GM18867 (cell line): ENCODE data around the gene PIEZO2.
"Not testable (repeated sequence)": the region's sequence is repeated elsewhere in the genome, so short reads cannot be mapped to it uniquely, and the experiment has no call there.

Source experiments
- ATAC-seq: cut with Tn5 transposase; IDR thresholded peaks from one replicate; pipeline ENCODE4 v1.9.1; 2021; ENCODE audit warnings: mild to moderate bottlenecking, moderate library complexity; ENCODE audit not compliant: unreplicated experiment

Gene PIEZO2

DNA sequence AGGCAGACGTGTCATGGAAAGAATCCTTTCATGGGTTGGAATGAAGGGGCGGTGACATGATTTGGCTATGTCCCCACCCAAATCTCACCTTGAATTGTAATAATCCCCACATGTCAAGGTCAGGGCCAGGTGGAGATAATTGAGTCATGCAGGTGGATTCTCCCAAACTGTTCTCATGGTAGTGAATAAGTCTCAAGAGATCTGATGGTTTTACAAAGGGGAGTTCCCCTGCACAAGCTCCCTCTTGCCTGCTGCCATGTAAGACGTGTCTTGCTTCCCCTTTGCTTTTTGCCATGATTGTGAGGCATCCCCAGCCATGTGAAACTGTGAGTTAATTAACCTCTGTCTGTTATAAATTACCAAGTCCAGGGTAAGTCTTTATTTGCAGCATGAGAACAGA, 215.7 kb downstream of the PIEZO2 start:
- not testable (repeated sequence) for ATAC-seq

DNA sequence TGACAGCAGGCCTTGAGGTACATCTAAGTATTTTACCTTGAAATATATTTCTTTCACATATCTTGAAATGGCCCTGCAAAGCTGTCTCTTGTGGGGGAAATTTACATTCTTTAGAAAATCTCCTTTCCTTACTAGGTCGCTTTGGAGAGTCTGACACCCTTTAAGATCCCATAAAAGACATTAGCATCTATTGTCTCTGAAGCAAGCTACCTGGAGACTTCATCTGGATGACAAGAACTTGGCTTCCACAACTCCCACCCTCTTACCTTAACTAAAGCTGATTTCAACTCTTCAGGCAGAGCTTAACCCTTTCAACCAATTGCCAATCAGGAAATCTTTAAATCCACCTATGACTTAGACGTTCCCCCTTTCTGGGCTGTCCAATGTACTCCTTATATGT, 219.3 kb downstream of the PIEZO2 start:
- ATAC-seq, result no peak

DNA sequence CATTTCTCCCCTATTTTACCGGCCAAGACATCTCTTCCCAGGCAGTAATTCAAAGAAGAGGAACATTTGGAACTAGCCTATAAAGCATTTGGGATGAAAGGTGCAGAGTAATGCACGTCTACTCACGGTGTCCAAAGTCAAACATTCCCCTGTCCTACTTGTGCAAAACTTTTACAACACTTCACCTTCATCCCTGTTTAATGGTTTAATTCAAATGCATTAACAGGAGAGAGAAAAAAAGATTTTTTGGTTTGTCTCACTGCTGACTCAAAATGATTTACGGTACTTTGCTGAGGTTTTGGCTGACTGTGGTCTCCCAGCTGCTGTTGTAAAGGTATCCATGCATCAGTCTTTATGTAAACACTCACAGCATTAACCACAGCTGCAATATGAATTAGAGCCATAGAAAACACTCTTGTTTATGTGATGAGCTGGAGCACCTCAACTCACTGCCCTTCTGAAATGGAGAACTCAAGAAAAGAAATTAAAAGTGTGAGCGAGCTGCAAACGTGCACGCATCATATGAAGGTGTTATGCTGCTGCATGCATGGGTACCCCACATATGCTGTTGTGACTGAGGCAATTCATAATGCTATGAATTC, 220.5 kb downstream of the PIEZO2 start:
- peak; percentile 78 for ATAC-seq

DNA sequence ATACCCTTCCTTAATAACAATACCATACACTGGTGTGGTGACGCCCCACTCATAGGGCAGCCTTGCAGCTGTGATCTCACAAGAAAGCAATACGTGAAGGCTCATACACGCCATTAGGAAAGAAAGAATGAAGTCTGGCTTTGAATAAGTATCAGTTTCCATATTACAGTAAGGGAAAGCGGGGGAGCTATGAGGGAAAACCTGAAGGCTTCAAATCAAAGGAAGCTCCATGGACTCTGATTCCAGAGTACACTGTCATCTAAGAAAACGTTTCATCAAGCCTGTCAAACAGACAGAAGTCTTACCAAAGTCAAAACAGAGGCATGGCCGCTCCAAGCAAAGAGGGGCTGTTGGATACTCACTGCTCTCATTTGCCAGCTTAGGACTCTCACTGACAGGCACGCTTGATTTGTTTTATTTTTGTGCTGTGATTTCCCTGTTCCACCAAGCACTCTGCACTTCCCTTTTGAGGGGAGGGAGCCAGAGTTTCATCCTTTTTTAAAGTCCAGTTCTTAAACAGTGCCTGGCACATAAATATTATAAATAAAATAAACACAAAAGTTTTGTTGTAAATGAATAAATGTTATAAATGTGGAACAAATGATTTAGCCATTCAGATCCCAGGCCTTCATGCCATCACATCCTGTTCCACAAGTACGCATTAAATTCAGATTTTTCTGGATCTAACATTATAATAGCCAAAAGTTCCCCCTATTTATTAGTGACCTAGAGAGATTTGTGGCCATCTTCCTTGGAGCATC, 221.2 kb downstream of the PIEZO2 start:
- peak; percentile 51 for ATAC-seq

DNA sequence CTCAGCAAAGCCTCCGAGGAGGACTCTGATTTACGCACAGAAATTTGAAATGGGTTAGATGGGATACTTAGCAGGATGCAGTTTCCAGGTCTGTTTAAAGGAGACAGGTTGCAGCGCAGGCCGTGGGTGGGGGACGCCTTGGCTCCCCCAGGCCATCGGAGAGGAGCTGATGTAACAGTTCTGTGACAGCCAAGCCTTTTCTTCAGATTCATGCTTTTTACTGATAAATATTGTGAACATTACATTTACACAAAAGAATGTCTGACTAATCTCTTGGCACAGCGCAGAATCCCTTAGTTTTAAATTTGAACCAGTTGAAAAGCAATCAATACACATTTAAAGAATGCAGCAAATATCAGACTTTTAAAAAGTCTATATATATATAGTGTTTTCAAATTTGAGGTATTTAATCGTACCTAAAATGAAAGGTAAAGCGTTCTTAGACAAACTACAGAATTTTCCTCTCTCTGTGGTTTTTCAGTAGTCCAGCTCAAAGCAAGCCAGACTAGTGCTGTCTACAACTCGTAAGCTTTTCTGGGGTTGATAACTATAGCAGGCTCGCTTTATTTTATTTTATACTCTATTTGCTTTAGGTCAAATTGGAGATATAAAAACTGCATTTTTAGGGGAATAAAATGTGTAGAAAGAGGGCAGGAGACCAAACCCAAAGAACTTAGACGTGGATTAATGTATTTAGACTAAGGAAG, 221.9 kb downstream of the PIEZO2 start:
- ATAC-seq, result no peak

DNA sequence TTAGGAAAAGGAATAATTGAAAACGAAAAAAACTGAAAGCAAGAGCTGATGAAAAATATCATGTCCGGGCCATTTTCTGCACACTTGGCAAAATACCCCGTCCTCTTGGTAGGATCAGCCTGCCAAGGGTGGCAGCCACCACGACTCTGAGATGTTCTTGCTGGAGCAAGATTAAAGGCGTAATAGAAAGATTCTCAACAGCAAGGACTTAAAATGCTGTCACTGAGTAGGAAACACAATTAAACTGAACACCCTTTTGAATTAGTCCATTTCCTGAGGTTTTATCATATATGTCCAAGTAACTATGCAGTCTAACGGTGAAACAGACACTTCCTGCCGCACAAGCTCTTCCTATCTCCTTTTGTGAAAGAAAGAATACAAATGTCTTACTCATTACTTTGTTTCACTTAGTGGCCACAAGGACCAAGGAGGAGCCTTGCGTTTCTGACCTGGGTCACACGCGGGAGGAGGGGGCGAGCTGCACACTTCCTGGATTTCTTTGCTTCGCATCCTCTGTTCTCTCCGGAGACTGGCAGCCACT, 222.7 kb downstream of the PIEZO2 start:
- no peak for ATAC-seq

DNA sequence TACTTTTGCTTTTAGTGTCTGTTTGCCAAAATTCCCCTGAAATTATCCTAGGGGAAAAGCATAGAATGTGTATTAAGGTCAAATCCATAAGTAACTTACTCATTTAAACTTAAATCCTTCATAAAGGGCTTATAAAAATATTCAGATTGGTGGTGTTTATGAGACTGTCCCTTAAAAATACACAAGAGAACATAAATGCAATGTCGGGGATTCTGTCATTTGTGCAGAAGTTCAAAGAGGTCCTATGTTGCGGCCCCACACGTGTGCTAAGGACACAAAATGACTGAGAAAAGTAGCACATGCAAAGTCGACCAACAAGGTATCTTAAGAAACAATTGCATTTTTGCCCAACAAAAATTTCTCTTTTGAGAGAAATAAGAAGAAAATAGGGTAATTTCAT, 225.1 kb downstream of the PIEZO2 start:
- ATAC-seq, result no peak

DNA sequence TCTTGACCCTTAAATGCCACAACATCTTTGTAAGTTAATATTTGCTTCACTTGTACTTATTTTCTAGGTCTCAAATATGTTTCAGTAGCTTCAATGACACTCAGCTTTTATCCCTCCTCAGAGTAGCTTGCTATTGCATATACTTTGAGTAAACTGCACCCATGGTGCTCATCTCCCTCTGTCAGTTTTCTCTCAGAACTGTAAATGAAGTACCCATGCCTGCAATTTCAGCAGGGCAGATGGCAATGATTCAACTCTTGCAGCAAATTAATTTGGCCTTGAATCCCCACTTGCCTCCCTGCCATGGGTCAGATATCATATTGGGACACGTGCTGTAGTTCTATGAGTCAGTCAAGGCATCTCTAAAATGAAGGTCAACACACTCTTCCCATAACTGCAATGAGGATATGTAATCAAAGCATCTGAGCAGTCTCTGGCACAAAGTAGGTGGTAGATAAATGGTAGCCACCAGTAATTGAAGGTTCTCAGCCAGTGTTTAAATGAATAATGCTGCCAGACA, 225.8 kb downstream of the PIEZO2 start:
- ATAC-seq, result no peak

DNA sequence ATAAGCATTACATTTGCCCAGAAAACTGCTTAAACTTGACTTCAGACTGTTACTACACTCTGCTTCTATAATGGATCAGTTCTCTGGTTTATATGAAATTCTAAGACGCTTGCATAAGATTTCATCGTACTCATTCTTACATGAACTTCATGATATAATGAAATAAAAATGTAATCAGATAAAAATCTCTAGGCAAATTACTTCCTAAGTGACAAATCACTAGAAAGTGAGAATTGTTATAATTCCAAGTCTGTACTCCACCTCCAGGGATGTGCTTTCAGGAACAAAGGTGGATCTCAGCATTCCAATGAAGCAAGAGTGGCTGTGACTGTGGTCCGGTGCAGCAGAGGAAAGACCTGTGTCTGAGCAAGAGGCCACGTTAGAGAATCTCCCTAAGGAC, 226.2 kb downstream of the PIEZO2 start:
- no peak for ATAC-seq

DNA sequence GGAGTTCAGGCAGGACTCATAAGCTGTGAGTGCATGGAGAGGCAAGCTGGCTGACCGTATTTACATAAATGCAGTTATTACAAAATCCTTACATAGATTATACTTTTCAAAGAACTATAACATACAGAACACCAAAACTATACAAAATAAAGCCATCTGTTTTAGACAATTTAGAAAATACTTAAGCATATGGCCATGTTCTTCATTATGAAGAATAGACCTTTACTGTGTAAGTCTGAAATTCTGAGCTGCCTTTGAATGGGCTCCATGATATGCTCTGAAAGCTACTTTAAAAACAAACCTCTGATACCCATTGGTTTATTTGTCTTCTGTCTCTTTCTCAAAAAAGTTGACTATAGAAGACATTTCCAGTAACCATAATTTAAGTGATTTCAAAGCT, 226.7 kb downstream of the PIEZO2 start:
- ATAC-seq, result not testable (repeated sequence)

DNA sequence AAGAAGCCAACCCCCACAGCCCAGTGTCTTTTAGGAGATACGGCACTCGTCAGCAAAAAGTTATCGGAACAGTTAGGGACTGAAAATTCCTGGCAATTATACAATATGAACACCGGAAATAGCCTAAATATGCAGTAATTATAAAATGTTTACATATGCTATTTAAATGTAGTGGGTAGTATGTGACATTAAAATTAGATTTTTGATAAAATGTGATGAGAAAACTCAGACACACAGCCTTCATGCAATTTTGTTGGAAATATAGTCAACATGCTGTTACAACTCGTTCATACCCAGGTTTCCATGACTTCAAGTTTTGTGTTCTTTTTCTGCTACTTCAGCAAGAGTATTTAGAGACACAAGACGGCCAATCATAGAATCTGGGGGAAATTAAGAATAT, 229.1 kb downstream of the PIEZO2 start:
- not testable (repeated sequence) for ATAC-seq

DNA sequence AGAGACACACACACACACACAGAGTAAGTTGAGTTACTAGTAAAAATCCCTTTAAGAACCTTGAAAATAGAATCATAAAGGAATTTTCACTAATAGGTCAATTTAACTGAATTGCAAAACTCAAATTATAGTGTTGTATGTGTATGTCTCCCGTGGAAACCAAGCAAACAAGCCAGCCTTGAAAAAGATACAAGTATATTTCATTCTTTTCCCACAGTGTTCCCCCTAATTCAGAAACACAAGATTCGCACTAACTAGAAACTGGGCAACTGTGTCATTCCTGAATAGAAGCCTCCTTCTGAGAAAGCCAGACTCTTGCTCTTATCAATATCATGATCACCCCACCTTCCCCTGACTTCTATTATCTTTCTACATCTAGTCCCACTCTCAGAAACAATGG, 229.5 kb downstream of the PIEZO2 start:
- no peak for ATAC-seq

DNA sequence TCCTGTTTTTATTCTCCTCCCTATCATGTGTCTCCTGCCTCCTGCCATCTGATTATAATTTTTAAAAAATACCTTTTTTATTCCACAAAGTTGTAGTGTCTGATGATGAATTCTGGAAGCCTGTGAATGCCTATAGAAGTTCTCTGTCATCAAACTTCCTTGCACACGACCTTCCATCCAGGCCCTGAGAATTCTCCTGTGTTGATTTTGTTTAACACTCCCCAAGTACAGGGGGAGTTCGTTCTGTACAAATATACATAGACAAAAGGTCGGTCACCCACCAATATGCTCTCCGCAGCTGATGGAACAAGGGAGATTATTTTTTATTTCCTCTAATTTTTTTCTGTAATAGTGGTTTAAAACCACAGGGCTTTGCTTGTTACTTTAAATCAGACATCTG, 232.5 kb downstream of the PIEZO2 start:
- ATAC-seq, result no peak

DNA sequence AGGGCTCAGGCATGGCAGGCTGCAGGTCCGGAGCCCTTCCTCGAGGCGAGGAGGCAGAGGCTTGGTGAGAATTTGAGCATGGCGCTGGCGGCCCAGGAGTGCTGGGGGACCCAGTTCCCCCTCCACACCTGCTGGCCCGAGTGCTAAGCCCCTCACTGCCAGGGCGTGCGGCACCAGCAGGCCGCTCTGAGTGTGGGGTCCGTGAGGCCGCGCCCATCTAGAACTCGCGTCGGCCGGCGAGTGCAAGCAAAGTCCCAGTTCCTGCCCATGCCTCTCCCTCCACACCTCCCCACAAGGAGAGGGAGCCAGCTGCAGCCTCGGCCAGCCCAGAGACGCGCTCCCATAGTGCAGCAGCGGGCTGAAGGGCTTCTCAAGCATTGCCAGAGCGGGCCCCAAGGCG, 233.0 kb downstream of the PIEZO2 start:
- ATAC-seq, result no peak

DNA sequence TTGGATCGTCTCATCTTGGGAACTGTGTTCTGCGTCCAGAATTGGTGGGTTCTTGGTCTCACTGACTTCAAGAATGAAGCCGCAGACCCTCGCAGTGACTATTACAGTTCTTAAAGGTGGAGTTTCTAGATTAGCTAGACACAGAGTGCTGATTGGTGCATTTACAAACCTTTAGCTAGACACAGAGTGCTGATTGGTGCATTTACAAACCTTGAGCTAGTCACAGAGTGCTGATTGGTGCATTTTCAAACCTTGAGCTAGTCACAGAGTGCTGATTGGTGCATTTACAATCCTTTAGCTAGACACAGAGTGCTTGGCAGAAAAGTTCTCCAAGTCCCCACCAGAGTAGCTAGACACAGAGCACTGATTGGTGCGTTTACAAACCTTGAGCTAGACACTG, 233.6 kb downstream of the PIEZO2 start:
- not testable (repeated sequence) for ATAC-seq

DNA sequence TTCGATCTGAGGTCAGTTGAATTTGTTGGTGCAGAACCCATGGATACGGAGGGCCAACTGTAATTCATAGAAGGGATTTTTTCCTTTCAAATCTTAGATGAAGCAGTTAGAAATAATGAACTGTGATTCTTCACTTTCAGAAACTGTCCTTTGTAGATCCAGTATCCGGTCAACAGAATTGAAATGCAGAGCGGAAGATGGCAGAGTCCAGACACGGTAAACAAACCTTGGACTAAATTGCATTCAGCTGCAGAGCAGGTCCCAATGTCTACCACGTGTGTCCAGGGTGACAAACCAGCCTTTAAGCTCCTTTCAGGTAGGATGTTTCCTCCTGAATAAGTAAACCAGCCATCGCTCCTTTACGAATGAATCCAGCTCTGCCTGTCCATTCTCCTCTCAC, 234.8 kb downstream of the PIEZO2 start:
- ATAC-seq, result not testable (repeated sequence)

DNA sequence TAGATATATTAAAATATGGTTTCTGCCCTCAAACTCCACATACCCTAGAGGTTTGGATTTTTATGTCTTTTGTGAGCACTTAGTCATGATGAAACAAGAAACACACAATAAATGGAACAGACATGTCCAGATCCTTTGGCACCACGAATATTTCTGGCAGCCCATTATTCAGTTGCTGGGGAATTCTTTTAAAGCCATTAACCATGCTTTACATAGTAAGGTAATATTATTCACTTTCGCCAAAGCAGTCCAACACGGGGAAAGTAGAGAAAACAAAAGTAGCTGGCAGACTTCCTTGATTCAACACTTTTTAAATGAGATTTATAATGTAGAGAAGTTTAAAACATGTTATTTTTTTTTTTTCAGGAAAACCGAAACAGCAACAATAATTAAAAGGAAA, 235.4 kb downstream of the PIEZO2 start:
- ATAC-seq, result no peak

DNA sequence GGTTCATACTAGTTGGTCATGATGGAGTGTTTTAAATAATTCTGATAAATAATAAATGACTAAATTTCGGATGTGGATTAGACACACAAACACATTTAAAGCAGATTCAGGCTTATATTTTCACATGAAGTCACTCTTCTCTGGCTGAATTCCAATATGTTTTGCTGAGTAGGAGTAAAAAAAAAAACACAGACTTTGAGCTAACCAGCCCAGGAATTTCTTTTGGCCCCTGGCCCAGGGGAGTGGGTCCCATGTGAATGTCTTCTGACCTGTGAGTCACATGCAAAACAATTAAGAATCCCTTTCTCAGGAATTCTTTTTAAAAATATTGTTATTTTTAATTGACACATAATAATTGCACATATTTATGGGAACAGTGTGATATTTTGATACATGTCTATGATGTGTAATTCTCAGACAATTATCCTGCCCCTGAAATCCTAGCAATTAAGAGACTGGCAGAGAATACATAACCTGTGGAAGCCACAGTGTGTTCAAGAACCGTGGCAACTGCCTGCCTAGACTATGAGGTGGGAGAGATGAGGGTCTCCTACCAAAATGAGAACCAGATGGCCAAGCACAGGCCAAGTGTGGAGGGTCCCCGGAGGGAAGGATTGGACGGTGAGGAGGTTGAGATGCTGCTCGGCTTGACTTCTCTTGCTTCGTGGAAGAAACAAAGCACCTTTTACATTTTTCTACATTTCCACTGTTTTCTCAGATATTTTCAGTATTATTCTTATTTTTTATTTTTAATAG, 236.4 kb downstream of the PIEZO2 start:
- no peak for ATAC-seq

DNA sequence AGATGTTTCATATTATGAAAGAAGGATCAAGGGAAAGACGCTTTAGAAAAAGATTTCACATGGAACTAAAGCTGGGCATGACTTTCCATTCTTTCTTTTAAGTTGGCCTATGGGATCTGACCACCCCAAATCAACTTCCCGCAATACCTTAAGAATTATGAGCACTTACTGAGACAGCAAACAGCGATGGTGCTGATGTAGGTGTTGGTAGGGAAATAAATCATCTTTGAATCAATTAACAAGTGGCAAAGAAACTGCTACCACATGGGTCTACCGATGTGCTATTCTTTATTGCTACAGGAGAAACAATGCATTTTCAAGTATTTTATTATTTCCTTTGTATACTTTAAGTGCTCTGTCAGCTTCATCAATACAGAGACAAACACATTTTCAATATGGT, 239.6 kb downstream of the PIEZO2 start:
- no peak for ATAC-seq

DNA sequence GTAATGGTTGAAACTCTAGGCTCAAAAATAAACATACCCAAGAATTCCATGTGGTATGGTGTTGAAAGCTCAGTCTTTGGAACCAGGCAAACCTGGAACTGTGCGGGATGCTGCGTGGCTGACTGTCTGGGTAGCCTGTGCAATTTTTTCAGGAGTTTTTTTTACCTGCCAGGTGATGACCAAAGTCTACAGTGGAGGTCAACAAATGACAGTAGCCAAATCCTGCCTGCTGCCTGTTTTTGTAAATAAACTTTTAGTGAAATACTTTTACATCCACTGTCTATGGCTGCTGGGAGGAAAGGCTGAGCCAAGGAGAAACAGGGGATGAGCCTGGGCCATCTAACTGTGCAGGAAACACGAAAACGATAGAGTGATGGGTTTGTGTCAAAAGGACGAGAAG, 240.6 kb downstream of the PIEZO2 start:
- no peak for ATAC-seq

DNA sequence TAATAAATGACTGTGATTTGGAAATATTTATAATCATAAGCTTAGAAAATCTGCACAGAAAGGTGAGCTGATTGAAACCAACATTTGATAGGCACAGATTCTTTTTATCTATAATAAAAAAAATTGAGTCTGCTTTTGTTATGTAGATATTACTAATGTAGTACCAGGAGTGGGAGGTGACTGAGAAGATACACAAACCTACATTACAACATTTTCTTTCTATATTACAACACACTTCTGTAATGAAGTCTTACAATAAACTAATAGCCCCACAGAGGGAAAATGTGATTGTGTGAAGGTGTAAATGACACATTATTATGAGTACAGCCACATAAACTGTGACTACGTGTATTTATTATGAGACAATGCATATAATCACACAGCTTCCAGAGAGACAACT, 241.6 kb downstream of the PIEZO2 start:
- no peak for ATAC-seq
